ENCODE data around the gene SLC39A8. TPM values are rescaled to one million over a fixed set of nuclear protein-coding genes. Genes with fewer than 3 reads are reported as not detected.

SLC39A8 gene
- total RNA-seq, 6 experiments from 2014 or later, result 0.38 to 2.6 (median 1.7) TPM

DNA sequence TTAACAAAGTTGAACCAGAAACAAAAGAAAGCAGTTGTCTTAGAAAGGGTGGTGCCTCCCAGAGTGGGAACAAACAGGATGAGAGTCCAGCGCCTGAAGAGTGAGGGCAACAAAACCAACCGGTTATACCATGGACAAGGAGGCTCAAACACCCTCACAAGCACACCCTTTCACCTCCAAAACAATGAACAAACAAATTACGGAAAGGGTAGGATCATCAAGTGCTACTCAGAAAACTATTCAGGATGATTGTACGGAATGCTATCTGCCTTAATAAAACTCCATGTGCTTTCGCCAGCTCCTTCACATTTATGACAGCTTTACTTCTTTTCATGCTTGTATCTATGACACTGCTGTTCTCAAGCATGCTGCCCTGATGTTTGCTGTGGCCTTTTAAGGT is 26.8 kb downstream of the SLC39A8 start:
- Mint-ChIP-seq H3K9me3 (no peaks in the 10 kb centered on the region), H3K4me1 (ENCODE audit: low read depth) (no peaks in the 10 kb centered on the region), H3K4me3 (no peak overlapping the region), H3K27ac (no peak overlapping the region), H3K36me3 (ENCODE audit: low read depth) (no peaks in the 10 kb centered on the region), H3K27me3 (ENCODE audit: insufficient read depth) (no peaks in the 10 kb centered on the region; the same call in 1 of the 2 replicates)
- no peak for DNase-seq
- TF ChIP-seq, protein P1, sequence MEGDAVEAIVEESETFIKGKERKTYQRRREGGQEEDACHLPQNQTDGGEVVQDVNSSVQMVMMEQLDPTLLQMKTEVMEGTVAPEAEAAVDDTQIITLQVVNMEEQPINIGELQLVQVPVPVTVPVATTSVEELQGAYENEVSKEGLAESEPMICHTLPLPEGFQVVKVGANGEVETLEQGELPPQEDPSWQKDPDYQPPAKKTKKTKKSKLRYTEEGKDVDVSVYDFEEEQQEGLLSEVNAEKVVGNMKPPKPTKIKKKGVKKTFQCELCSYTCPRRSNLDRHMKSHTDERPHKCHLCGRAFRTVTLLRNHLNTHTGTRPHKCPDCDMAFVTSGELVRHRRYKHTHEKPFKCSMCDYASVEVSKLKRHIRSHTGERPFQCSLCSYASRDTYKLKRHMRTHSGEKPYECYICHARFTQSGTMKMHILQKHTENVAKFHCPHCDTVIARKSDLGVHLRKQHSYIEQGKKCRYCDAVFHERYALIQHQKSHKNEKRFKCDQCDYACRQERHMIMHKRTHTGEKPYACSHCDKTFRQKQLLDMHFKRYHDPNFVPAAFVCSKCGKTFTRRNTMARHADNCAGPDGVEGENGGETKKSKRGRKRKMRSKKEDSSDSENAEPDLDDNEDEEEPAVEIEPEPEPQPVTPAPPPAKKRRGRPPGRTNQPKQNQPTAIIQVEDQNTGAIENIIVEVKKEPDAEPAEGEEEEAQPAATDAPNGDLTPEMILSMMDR (IDR thresholded peaks at IDR 0.05), result no peak

- H3K4me3 Mint-ChIP-seq, result no peak overlapping the region
- no peaks in the 10 kb centered on the region; the same call in 1 of the 2 replicates for H3K27me3 Mint-ChIP-seq (ENCODE audit: insufficient read depth)
- H3K27ac Mint-ChIP-seq, result no peak overlapping the region
- H3K36me3 Mint-ChIP-seq (ENCODE audit: low read depth), result no peaks in the 10 kb centered on the region
- DNase-seq, result no peak
- H3K9me3 Mint-ChIP-seq, result no peaks in the 10 kb centered on the region
- no peaks in the 10 kb centered on the region for H3K4me1 Mint-ChIP-seq (ENCODE audit: low read depth)
- TF ChIP-seq, protein P1 (IDR thresholded peaks at IDR 0.05), result no peak
These were observed 27.2 kb downstream of the SLC39A8 start for GRCh38 chr4:102318105-102318504.

DNA sequence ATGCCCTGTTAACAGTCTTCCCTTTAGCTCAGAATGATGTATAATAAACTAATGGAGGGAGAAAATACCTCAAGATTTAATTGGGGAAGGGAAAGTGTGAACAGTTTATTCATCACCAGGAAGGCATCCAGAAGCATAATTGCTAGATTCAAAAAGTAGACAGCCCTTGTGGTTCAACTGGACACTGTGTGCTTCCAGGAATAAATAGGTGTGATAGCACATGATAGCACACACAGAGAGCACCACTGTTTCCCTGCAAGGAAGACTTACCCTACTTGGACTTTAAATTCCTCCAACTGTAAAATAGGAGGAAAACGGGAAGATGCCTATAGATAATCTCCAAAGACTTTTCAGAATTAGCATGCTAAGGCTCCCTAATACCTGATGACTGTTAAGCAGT is 27.8 kb downstream of the SLC39A8 start:
- Mint-ChIP-seq H3K4me3 (no peak overlapping the region), H3K27me3 (ENCODE audit: insufficient read depth) (no peaks in the 10 kb centered on the region; the same call in 1 of the 2 replicates), H3K36me3 (ENCODE audit: low read depth) (no peaks in the 10 kb centered on the region), H3K9me3 (no peaks in the 10 kb centered on the region), H3K4me1 (ENCODE audit: low read depth) (no peaks in the 10 kb centered on the region), H3K27ac (no peak overlapping the region)
- TF ChIP-seq, protein P1 (IDR thresholded peaks at IDR 0.05), result no peak
- DNase-seq, result no peak

DNA sequence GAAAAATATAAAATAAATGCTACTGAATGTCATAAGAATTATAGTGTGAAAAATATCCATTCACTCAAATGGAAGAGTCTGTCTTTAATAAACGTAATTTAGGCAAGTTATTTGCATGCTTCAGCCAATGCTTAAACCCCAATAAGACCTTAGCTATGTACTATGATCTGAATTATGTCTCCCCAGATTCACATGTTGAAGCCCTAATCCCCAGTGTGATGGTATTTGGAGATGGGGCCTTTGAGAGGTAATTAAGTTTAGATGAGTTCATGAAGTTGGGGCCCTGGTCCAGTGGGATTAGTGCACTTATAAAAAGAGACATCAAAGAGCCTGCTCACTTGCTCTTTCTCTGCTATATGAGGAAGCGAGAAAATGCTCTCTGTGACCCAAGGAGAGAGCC is 28.7 kb downstream of the SLC39A8 start:
- no peaks in the 10 kb centered on the region for H3K4me1 Mint-ChIP-seq (ENCODE audit: low read depth)
- H3K27me3 Mint-ChIP-seq (ENCODE audit: insufficient read depth), result no peaks in the 10 kb centered on the region; the same call in 1 of the 2 replicates
- H3K9me3 Mint-ChIP-seq, result no peaks in the 10 kb centered on the region
- TF ChIP-seq, protein P1 (IDR thresholded peaks at IDR 0.05), result no peak
- no peak for DNase-seq
- no peak overlapping the region for H3K4me3 Mint-ChIP-seq
- H3K36me3 Mint-ChIP-seq (ENCODE audit: low read depth), result no peaks in the 10 kb centered on the region
- H3K27ac Mint-ChIP-seq, result no peak overlapping the region

DNA sequence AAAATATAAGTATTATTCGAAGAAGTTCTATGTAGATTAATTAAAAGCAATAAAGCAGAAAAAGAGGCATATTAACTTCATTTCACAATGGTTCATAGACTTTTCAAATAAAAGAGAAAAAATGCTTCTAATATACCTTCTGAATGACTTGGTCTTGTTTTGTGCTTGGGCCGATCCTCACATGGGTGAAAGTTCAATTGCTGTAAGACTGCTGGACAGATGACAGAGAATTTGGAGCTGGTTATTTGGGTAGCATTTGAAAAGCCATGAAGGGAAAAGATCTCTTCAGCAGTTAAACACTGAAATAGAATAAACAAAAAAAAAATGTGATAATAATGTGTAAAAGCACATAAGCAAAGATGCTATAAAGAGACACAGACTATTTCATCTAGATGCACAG is 29.8 kb downstream of the SLC39A8 start:
- Mint-ChIP-seq H3K9me3 (no peaks in the 10 kb centered on the region), H3K4me3 (no peak overlapping the region), H3K4me1 (ENCODE audit: low read depth) (no peaks in the 10 kb centered on the region), H3K27ac (no peak overlapping the region), H3K27me3 (ENCODE audit: insufficient read depth) (no peaks in the 10 kb centered on the region; the same call in 1 of the 2 replicates), H3K36me3 (ENCODE audit: low read depth) (no peaks in the 10 kb centered on the region)
- no peak for DNase-seq
- TF ChIP-seq, protein P1 (IDR thresholded peaks at IDR 0.05), result no peak

GRCh38 chr4:102312417-102312816 is 32.9 kb downstream of the SLC39A8 start:
- Mint-ChIP-seq H3K36me3 (ENCODE audit: low read depth) (no peaks in the 10 kb centered on the region), H3K27me3 (ENCODE audit: insufficient read depth) (no peaks in the 10 kb centered on the region; the same call in none of the 2 replicates), H3K4me1 (ENCODE audit: low read depth) (no peaks in the 10 kb centered on the region), H3K4me3 (no peak overlapping the region), H3K27ac (no peak overlapping the region), H3K9me3 (no peaks in the 10 kb centered on the region)
- TF ChIP-seq, protein P1 (IDR thresholded peaks at IDR 0.05), result no peak
- DNase-seq, result no peak

Measured in HFFc6 (cell line).